Measurements from ENCODE around the gene PPP1R37. TPM values are rescaled to one million over a fixed set of nuclear protein-coding genes. Genes with fewer than 3 reads are reported as not detected.

The PPP1R37 gene
- total and polyA plus RNA-seq, 2 of the 13 experiments (the other 11 are each of a cell fraction or from before 2014, with no cell fraction given): 9.0 to 14.3 TPM

DNA sequence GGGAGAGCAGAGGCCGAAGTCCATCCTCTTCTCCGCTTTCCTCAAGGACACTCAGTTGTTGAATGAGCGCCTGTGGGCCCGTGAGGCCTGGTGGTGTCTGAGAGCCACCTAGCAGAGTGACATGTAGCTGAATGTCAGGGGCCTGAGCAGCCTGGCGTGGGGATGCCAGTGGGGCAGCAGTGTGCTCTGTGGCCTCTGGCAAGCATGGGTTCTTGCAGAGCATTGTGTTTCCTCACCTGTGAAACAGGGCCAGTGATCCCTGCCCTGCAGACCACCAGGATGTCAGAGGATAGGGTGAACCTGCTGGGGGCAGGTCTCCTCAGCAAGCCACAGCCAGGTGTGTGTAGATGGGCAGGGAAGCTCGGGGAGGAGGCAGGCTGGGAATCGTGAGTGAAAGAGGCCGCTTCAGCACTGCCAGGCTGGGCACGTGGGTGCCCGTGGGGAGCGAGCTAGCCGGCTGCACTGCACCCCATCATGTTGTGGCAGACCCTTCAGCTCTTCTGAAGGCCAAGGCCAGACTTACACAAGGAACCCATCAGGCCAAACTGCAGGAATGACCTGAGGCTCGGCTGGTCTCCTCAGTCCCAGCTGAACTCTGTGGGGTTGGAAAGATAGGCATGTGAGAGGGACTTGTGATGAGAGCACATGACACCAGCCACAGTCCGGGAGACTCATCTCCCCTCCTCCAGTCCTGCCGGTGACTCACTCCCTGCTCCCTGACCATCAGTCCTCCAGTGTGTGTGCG is 5.0 kb downstream of the PPP1R37 start (continued):
- no peak for TF ChIP-seq BATF2 (CRISPR knock-in tag; IDR thresholded peaks at IDR 0.05)
- TF ChIP-seq ZNF441 (CRISPR knock-in tag; IDR thresholded peaks at IDR 0.05; ENCODE audit: borderline replicate concordance): no peak
- TF ChIP-seq, protein P1, sequence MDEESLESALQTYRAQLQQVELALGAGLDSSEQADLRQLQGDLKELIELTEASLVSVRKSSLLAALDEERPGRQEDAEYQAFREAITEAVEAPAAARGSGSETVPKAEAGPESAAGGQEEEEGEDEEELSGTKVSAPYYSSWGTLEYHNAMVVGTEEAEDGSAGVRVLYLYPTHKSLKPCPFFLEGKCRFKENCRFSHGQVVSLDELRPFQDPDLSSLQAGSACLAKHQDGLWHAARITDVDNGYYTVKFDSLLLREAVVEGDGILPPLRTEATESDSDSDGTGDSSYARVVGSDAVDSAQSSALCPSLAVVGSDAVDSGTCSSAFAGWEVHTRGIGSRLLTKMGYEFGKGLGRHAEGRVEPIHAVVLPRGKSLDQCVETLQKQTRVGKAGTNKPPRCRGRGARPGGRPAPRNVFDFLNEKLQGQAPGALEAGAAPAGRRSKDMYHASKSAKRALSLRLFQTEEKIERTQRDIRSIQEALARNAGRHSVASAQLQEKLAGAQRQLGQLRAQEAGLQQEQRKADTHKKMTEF (CRISPR knock-in tag; IDR thresholded peaks at IDR 0.05): 0 out of 2 replicates have a peak, but pooled peaks have one; percentile 40
- no peak for TF ChIP-seq NR1H2 (CRISPR knock-in tag; IDR thresholded peaks at IDR 0.05; ENCODE audit: borderline replicate concordance, low read depth)
- TF ChIP-seq SRSF1 (optimal IDR thresholded peaks at IDR 0.05; ENCODE audit: low read depth, low read length): no peak
- no peak for TF ChIP-seq RBM22 (optimal IDR thresholded peaks at IDR 0.05; ENCODE audit: low read length)
- TF ChIP-seq, protein P2, sequence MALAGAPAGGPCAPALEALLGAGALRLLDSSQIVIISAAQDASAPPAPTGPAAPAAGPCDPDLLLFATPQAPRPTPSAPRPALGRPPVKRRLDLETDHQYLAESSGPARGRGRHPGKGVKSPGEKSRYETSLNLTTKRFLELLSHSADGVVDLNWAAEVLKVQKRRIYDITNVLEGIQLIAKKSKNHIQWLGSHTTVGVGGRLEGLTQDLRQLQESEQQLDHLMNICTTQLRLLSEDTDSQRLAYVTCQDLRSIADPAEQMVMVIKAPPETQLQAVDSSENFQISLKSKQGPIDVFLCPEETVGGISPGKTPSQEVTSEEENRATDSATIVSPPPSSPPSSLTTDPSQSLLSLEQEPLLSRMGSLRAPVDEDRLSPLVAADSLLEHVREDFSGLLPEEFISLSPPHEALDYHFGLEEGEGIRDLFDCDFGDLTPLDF (CRISPR knock-in tag; IDR thresholded peaks at IDR 0.05): 0 out of 2 replicates have a peak, but pooled peaks have one; percentile 15
- peak; percentile 71 for TF ChIP-seq HIVEP1 (CRISPR knock-in tag; IDR thresholded peaks at IDR 0.05)
- TF ChIP-seq ZFP1 (CRISPR knock-in tag; IDR thresholded peaks at IDR 0.05): no peak
- TF ChIP-seq ADNP (CRISPR knock-in tag; IDR thresholded peaks at IDR 0.05): no peak
- TF ChIP-seq NONO (IDR thresholded peaks at IDR 0.05): no peak
- peak; percentile 48; the same call in 1 of the 2 replicates for TF ChIP-seq NONO (CRISPR knock-in tag; conservative IDR thresholded peaks at IDR 0.05)
- no peak for TF ChIP-seq GZF1 (CRISPR knock-in tag; IDR thresholded peaks at IDR 0.05)
- TF ChIP-seq ZBTB7B (CRISPR knock-in tag; IDR thresholded peaks at IDR 0.05): 0 out of 2 replicates have a peak, but pooled peaks have one; percentile 74
- no peak for TF ChIP-seq ZNF737 (CRISPR knock-in tag; IDR thresholded peaks at IDR 0.05; ENCODE audit: borderline replicate concordance)
- no peak for TF ChIP-seq HMG20B (CRISPR knock-in tag; conservative IDR thresholded peaks at IDR 0.05)
- no peak for TF ChIP-seq AGO1 (IDR thresholded peaks at IDR 0.05; ENCODE audit: low read depth, low read length, poor library complexity, severe bottlenecking)
- TF ChIP-seq ZBTB4 (CRISPR knock-in tag; IDR thresholded peaks at IDR 0.05; ENCODE audit: borderline replicate concordance): no peak
- TF ChIP-seq TCF7L2 (IDR thresholded peaks at IDR 0.05; ENCODE audit: low read depth, low read length): no peak
- TF ChIP-seq AKAP8 (CRISPR knock-in tag; IDR thresholded peaks at IDR 0.05): no peak
- no peak for TF ChIP-seq ZNF850 (CRISPR knock-in tag; conservative IDR thresholded peaks at IDR 0.05)
- TF ChIP-seq ZSCAN25 (CRISPR knock-in tag; IDR thresholded peaks at IDR 0.05): no peak
- TF ChIP-seq MED8 (CRISPR knock-in tag; IDR thresholded peaks at IDR 0.05; ENCODE audit: insufficient replicate concordance): no peak
- peak; percentile 91 for TF ChIP-seq JUND (CRISPR knock-in tag; IDR thresholded peaks at IDR 0.05)
- no peak for TF ChIP-seq NAIF1 (CRISPR knock-in tag; IDR thresholded peaks at IDR 0.05; ENCODE audit: borderline replicate concordance)

All from HepG2 (cell line).